Liver (tissue), 9 donors: ENCODE results near the gene RPP40. TPM values are rescaled to one million over a fixed set of nuclear protein-coding genes. Genes with fewer than 3 reads are reported as not detected.

Source experiments
- DNase-seq: peaks from one replicate; pipeline ENCODE4 v3.0.0-alpha.2; 2017; ENCODE audit warnings: low spot score
- H3K27ac ChIP-seq, 2 donors: one replicate each; pipeline ENCODE4 v1.7.0; 2013; ENCODE audit warnings: inconsistent platforms in 2 of 2, low read length in 2 of 2, control low read depth in 1 of 2, low read depth in 1 of 2, mild to moderate bottlenecking in 1 of 2
- H3K27me3 ChIP-seq, 4 donors: one replicate each; pipeline versions ENCODE4 v1.6.1 to v1.7.0; 2013; ENCODE audit warnings: low read length in 3 of 4, inconsistent platforms in 1 of 4, mild to moderate bottlenecking in 1 of 4, moderate library complexity in 1 of 4; ENCODE audit not compliant: control insufficient read depth in 4 of 4, insufficient read depth in 4 of 4
- H3K36me3 ChIP-seq, 4 donors: one replicate each; pipeline versions ENCODE4 v1.6.1 to v1.7.0; 2013; ENCODE audit warnings: low read length in 3 of 4, mild to moderate bottlenecking in 3 of 4, low read depth in 1 of 4, moderate library complexity in 1 of 4; ENCODE audit not compliant: control insufficient read depth in 4 of 4, insufficient read depth in 3 of 4
- H3K4me1 ChIP-seq, 4 donors: one replicate each; pipeline versions ENCODE4 v1.6.1 to v1.7.0; 2013; ENCODE audit warnings: low read length in 3 of 4, mild to moderate bottlenecking in 3 of 4, moderate library complexity in 1 of 4; ENCODE audit not compliant: control insufficient read depth in 4 of 4, insufficient read depth in 4 of 4
- H3K4me3 ChIP-seq, 3 donors: one replicate each; pipeline versions ENCODE4 v1.6.1 to v1.7.0; 2013; ENCODE audit warnings: low read length in 3 of 3, control low read depth in 1 of 3, low read depth in 1 of 3, mild to moderate bottlenecking in 1 of 3
- H3K9ac ChIP-seq, 2 donors: one replicate each; pipeline ENCODE4 v1.7.0; 2013; ENCODE audit warnings: low read length in 2 of 2, mild to moderate bottlenecking in 2 of 2, moderate library complexity in 2 of 2, control low read depth in 1 of 2, low read depth in 1 of 2
- H3K9me3 ChIP-seq, 4 donors: one replicate each; pipeline versions ENCODE4 v1.6.1 to v1.7.0; 2013; ENCODE audit warnings: low read length in 3 of 4; ENCODE audit not compliant: control insufficient read depth in 4 of 4
- CTCF ChIP-seq: fragments of 150-350 bp; IDR thresholded peaks from 2 replicates; pipeline ENCODE4 v1.5.1; 2017; ENCODE audit warnings: improper control_type of control experiment, low read depth, low read length; ENCODE audit not compliant: missing input control
- EGR1 ChIP-seq, 2 donors: IDR thresholded peaks; 2 replicates each; pipeline ENCODE4 v1.6.1; 2016 to 2018; ENCODE audit warnings: antibody characterized with exemption in 2 of 2, low read depth in 2 of 2
- FOXA1 ChIP-seq: IDR thresholded peaks from 2 replicates; pipeline ENCODE4 v1.6.1; 2016; ENCODE audit warnings: antibody characterized with exemption
- GABPA ChIP-seq, 2 donors: IDR thresholded peaks in 1 of 2; conservative IDR thresholded peaks in 1 of 2; 2 replicates each; pipeline ENCODE4 v1.6.1; 2016; ENCODE audit warnings: antibody characterized with exemption in 2 of 2, mild to moderate bottlenecking in 1 of 2, moderate library complexity in 1 of 2
- HNF4A ChIP-seq, 2 donors: conservative IDR thresholded peaks; 2 replicates each; pipeline ENCODE4 v1.6.1; 2016; ENCODE audit warnings: antibody characterized with exemption in 2 of 2, mild to moderate bottlenecking in 2 of 2
- HNF4G ChIP-seq: IDR thresholded peaks from 2 replicates; pipeline ENCODE4 v1.6.1; 2016; ENCODE audit warnings: antibody characterized with exemption
- JUND ChIP-seq, 2 donors: IDR thresholded peaks; 2 replicates each; pipeline ENCODE4 v1.6.1; 2016; ENCODE audit warnings: antibody characterized with exemption in 2 of 2
- MAX ChIP-seq: IDR thresholded peaks from 2 replicates; pipeline ENCODE4 v1.6.1; 2016; ENCODE audit warnings: antibody characterized with exemption
- NR2F2 ChIP-seq: IDR thresholded peaks from 2 replicates; pipeline ENCODE4 v1.6.1; 2016; ENCODE audit warnings: antibody characterized with exemption
- RAD21 ChIP-seq, 2 donors: IDR thresholded peaks; 2 replicates each; pipeline ENCODE4 v1.6.1; 2016; ENCODE audit warnings: antibody characterized with exemption in 2 of 2, mild to moderate bottlenecking in 2 of 2
- RXRA ChIP-seq, 2 donors: IDR thresholded peaks; 2 replicates each; pipeline ENCODE4 v1.6.1; 2017 to 2018; ENCODE audit warnings: antibody characterized with exemption in 2 of 2, mild to moderate bottlenecking in 1 of 2
- SP1 ChIP-seq: IDR thresholded peaks from 2 replicates; pipeline ENCODE4 v1.6.1; 2018; ENCODE audit warnings: antibody characterized with exemption, mild to moderate bottlenecking
- TAF1 ChIP-seq: conservative IDR thresholded peaks from 2 replicates; pipeline ENCODE4 v1.6.1; 2016; ENCODE audit warnings: antibody characterized with exemption, mild to moderate bottlenecking
- YY1 ChIP-seq: IDR thresholded peaks from 2 replicates; pipeline ENCODE4 v1.6.1; 2016; ENCODE audit warnings: antibody characterized with exemption, mild to moderate bottlenecking
- ZBTB33 ChIP-seq: IDR thresholded peaks from 2 replicates; pipeline ENCODE4 v1.6.1; 2016; ENCODE audit warnings: antibody characterized with exemption
- WGBS: extraction: QIAGEN DNeasy Blood & Tissue Kit; methylation state at CpG from one replicate; pipeline ENCODE4 v1.1.7; 2013; 5-methylcytosine and 5-hydroxymethylcytosine counted together
- polyA plus RNA-seq, 2 donors: library from polyadenylated mRNA; stranded (reverse) in 1 of 2; unstranded in 1 of 2; fragments of 200-250 nt in 1 of 2; fragments of >200 nt in 1 of 2; fragmentation: Nextera tagmentation in 1 of 2; extraction: Ambion mirVana in 1 of 2; gene quantifications; one replicate each; pipeline versions ENCODE4 v1.2.1 to v1.2.3, GENCODE V29; 2013 to 2015
- total RNA-seq, 2 donors: library from RNA; depleted of rRNA; stranded (reverse); fragments of >200 nt; gene quantifications; one replicate each; pipeline ENCODE4 v1.2.3, GENCODE V29; 2014
- TF ChIP-seq, protein P1 (sequence below): IDR thresholded peaks from 2 replicates; pipeline ENCODE4 v1.6.1; 2016; ENCODE audit warnings: antibody characterized with exemption, mild to moderate bottlenecking
- donor health status: healthy.
- donor health status: healthy.
- donor health status: healthy.
- donor health status: healthy.
- donor health status: healthy.

RPP40 gene
- total and polyA plus RNA-seq, 4 donors = 5.4 to 9.5 (median 8.9) TPM

- no peaks in the 10 kb centered on the region for H3K27me3 ChIP-seq
- DNase-seq = no peak
- WGBS = 80% methylated on average over 2 of the region's 2 CpGs
- H3K4me1 ChIP-seq = no peaks in the 10 kb centered on the region
- no peak overlapping the region for H3K9ac ChIP-seq
- H3K27ac ChIP-seq = no peak overlapping the region
- H3K9me3 ChIP-seq = no peaks in the 10 kb centered on the region
- no peak for TF ChIP-seq ZBTB33
- TF ChIP-seq HNF4G = no peak
- TF ChIP-seq SP1 = no peak
- no peak for TF ChIP-seq TAF1
- no peak for TF ChIP-seq RXRA (IDR thresholded peaks at IDR 0.05)
- no peak for TF ChIP-seq NR2F2
- no peak for TF ChIP-seq EGR1 (IDR thresholded peaks at IDR 0.05; ENCODE audit: low read depth in 2 of 2)
- no peak for TF ChIP-seq FOXA1
- TF ChIP-seq, protein P1, sequence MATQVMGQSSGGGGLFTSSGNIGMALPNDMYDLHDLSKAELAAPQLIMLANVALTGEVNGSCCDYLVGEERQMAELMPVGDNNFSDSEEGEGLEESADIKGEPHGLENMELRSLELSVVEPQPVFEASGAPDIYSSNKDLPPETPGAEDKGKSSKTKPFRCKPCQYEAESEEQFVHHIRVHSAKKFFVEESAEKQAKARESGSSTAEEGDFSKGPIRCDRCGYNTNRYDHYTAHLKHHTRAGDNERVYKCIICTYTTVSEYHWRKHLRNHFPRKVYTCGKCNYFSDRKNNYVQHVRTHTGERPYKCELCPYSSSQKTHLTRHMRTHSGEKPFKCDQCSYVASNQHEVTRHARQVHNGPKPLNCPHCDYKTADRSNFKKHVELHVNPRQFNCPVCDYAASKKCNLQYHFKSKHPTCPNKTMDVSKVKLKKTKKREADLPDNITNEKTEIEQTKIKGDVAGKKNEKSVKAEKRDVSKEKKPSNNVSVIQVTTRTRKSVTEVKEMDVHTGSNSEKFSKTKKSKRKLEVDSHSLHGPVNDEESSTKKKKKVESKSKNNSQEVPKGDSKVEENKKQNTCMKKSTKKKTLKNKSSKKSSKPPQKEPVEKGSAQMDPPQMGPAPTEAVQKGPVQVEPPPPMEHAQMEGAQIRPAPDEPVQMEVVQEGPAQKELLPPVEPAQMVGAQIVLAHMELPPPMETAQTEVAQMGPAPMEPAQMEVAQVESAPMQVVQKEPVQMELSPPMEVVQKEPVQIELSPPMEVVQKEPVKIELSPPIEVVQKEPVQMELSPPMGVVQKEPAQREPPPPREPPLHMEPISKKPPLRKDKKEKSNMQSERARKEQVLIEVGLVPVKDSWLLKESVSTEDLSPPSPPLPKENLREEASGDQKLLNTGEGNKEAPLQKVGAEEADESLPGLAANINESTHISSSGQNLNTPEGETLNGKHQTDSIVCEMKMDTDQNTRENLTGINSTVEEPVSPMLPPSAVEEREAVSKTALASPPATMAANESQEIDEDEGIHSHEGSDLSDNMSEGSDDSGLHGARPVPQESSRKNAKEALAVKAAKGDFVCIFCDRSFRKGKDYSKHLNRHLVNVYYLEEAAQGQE = no peak
- no peak for TF ChIP-seq HNF4A (conservative IDR thresholded peaks at IDR 0.05)
- TF ChIP-seq GABPA (IDR thresholded peaks at IDR 0.05 in 1 of 2, conservative IDR thresholded peaks at IDR 0.05 in 1 of 2) = no peak
- no peak for TF ChIP-seq JUND (IDR thresholded peaks at IDR 0.05)
- no peak for TF ChIP-seq MAX
- no peak for TF ChIP-seq RAD21 (IDR thresholded peaks at IDR 0.05)
- no peak for TF ChIP-seq YY1
- H3K4me3 ChIP-seq = no peak overlapping the region
- no peaks in the 10 kb centered on the region for H3K36me3 ChIP-seq
Measured at GRCh38 chr6:4962905-4963304, 40.9 kb downstream of the RPP40 start.

DNA sequence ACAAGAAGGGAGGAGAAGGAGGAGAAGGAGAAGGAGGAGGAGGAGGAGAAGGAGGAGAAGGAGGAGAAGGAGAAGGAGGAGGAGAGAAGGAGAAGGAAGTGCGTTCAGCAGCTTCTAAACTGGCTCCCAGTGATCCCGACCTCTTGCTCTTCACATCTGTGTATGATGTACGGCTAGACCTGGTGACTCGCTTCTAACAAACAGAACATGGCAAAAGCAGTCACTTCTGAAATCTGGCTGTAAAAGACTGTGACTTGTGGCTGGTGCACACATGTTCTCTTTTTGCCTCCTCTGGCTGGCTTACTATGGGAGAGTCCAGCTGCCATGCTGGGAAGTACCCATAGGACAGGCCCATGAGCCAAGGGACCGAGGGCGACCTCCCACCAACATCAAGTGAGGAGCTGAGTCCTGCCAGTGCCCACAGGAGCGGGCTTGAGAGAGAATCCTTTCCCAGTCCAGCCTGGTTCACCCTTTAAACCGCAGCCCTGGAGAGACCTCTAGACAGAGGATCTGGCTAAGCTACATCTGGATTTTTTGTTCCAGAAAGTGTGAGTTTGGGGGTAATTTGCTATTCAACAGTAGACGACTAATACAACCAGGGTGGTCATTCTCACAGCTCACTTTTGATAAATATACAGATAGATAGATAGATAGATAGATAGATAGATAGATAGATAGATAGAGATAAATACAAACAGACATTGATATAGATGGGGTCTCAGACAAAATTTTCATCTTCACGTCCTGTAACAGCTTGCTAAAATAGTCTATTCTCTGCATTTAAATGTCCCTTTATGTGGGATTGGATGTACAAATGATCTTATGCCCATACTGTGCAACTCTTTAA is 42.3 kb downstream of the RPP40 start:
- Histone ChIP-seq H3K9ac (no peak overlapping the region), H3K27ac (no peak overlapping the region), H3K27me3 (no peaks in the 10 kb centered on the region), H3K36me3 (no peaks in the 10 kb centered on the region), H3K9me3 (no peaks in the 10 kb centered on the region), H3K4me1 (no peaks in the 10 kb centered on the region), H3K4me3 (no peak overlapping the region)
- no peak for DNase-seq
- TF ChIP-seq RAD21 (IDR thresholded peaks at IDR 0.05) (no peak), GABPA (IDR thresholded peaks at IDR 0.05 in 1 of 2, conservative IDR thresholded peaks at IDR 0.05 in 1 of 2) (no peak), JUND (IDR thresholded peaks at IDR 0.05) (no peak), TAF1 (no peak), YY1 (no peak), FOXA1 (no peak), SP1 (no peak), HNF4A (conservative IDR thresholded peaks at IDR 0.05) (no peak), CTCF (no peak)
- TF ChIP-seq, protein P1 = no peak
- 85% methylated on average over 10 of the region's 10 CpGs for WGBS
